K562 (cell line): ENCODE measurements around the gene MGAT1. TPM values are rescaled to one million over a fixed set of nuclear protein-coding genes. Genes with fewer than 3 reads are reported as not detected.
A peak's percentile ranks its signal among the peaks of the same experiment; 100 is the strongest.

Experiments used
- AFF1 ChIP-seq, 2 experiments: fragments of 450-650 bp; IDR thresholded peaks; 2 replicates each; pipeline ENCODE4 v1.6.1; 2018; ENCODE audit warnings: mild to moderate bottlenecking in 2 of 2, low read depth in 1 of 2; ENCODE audit not compliant: partially characterized antibody in 2 of 2
- CEBPG ChIP-seq, 3 experiments: fragments of 200-800 bp in 1 of 3; sonication (Bioruptor generic) in 1 of 3; sonication (generic) in 1 of 3; formaldehyde crosslinking in 1 of 3; IDR thresholded peaks in 2 of 3; conservative IDR thresholded peaks in 1 of 3; 2 replicates each; pipeline versions ENCODE4 v1.6.1 to v1.8.0; 2016 to 2022; ENCODE audit warnings: missing compliant biosample characterization in 2 of 3, missing genetic modification characterization in 2 of 3, mild to moderate bottlenecking in 1 of 3, missing genetic modification reagents in 1 of 3
- CHAMP1 ChIP-seq: fragments of 450-650 bp; IDR thresholded peaks from 2 replicates; pipeline ENCODE4 v1.6.1; 2016; ENCODE audit warnings: mild to moderate bottlenecking
- EP400 ChIP-seq: fragments of 450-650 bp; IDR thresholded peaks from 2 replicates; pipeline ENCODE4 v1.6.1; 2017; ENCODE audit warnings: antibody characterized with exemption, mild to moderate bottlenecking, moderate library complexity
- GATA2 ChIP-seq: sonication (generic); formaldehyde crosslinking; IDR thresholded peaks from 2 replicates; pipeline ENCODE4 v1.4.0; 2020; ENCODE audit warnings: mild to moderate bottlenecking, missing genetic modification reagents
- HES1 ChIP-seq: fragments of 450-650 bp; IDR thresholded peaks from 2 replicates; pipeline ENCODE4 v1.6.1; 2016; ENCODE audit warnings: low read depth, mild to moderate bottlenecking, moderate library complexity
- IRF9 ChIP-seq: fragments of 450-650 bp; IDR thresholded peaks from 2 replicates; pipeline ENCODE4 v1.6.1; 2016; ENCODE audit warnings: missing biosample characterization, missing genetic modification characterization
- KLF16 ChIP-seq: IDR thresholded peaks from 2 replicates; pipeline ENCODE4 v1.6.1; 2016; ENCODE audit warnings: antibody characterized with exemption
- MTA2 ChIP-seq: fragments of 450-650 bp; IDR thresholded peaks from 2 replicates; pipeline ENCODE4 v1.6.1; 2016; ENCODE audit warnings: low read depth
- NCOA1 ChIP-seq: fragments of 450-650 bp; IDR thresholded peaks from 2 replicates; pipeline ENCODE4 v1.6.1; 2016; ENCODE audit warnings: low read depth
- RAD51 ChIP-seq: fragments of 450-650 bp; IDR thresholded peaks from 2 replicates; pipeline ENCODE4 v1.7.1; 2016; ENCODE audit warnings: low read depth, mild to moderate bottlenecking, borderline replicate concordance
- RB1 ChIP-seq: fragments of 450-650 bp; IDR thresholded peaks from 2 replicates; pipeline ENCODE4 v1.6.1; 2017; ENCODE audit warnings: low read depth, mild to moderate bottlenecking
- SOX6 ChIP-seq: fragments of 450-650 bp; IDR thresholded peaks from 2 replicates; pipeline ENCODE4 v1.6.1; 2014; ENCODE audit warnings: mild to moderate bottlenecking
- SRF ChIP-seq, 2 experiments: fragments of 250-450, 450-650 bp in 1 of 2; sonication (Bioruptor Pico) in 1 of 2; sonication (generic) in 1 of 2; formaldehyde crosslinking; IDR thresholded peaks; 2 replicates each; pipeline versions ENCODE4 v1.5.0 to v1.5.1; 2020 to 2022; ENCODE audit warnings: mild to moderate bottlenecking in 1 of 2, missing genetic modification reagents in 1 of 2
- VEZF1 ChIP-seq: fragments of 200-800 bp; sonication (Bioruptor generic); IDR thresholded peaks from 2 replicates; pipeline ENCODE4 v1.6.1; 2017; ENCODE audit warnings: missing genetic modification characterization, missing compliant biosample characterization
- ZKSCAN8 ChIP-seq: fragments of 200-800 bp; sonication (Bioruptor generic); IDR thresholded peaks from 2 replicates; pipeline ENCODE4 v1.6.1; 2016; ENCODE audit warnings: missing genetic modification characterization, missing compliant biosample characterization
- ZNF175 ChIP-seq: fragments of 200-800 bp; sonication (Bioruptor generic); IDR thresholded peaks from 2 replicates; pipeline ENCODE4 v1.6.1; 2016; ENCODE audit warnings: low read depth, mild to moderate bottlenecking, missing genetic modification characterization, missing compliant biosample characterization
- ZNF24 ChIP-seq: fragments of 450-650 bp; IDR thresholded peaks from 2 replicates; pipeline ENCODE4 v1.6.1; 2016
- polyA plus RNA-seq, 8 experiments: library from polyadenylated mRNA; depleted of rRNA in 4 of 8; stranded (reverse) in 5 of 8; unstranded in 3 of 8; fragments of >200 nt; fragmentation: Nextera tagmentation in 2 of 8; fragmentation: Illumina TruSeq in 1 of 8; extraction: Ambion mirVana in 2 of 8; extraction: Trizol in 1 of 8; gene quantifications; 2 replicates each; pipeline versions ENCODE4 v1.2.1 to v1.2.3, GENCODE V29; 2011 to 2014; ENCODE audit warnings: inconsistent platforms in 1 of 8, missing spikeins in 1 of 8
- total RNA-seq, 7 experiments: library from RNA; depleted of rRNA in 6 of 7; stranded (reverse); fragments of >200 nt in 6 of 7; fragmentation: Illumina TruSeq in 2 of 7; extraction: Trizol in 2 of 7; gene quantifications; 2 replicates each; pipeline versions ENCODE4 v1.2.1 to v1.2.3, GENCODE V29; 2011 to 2021; ENCODE audit warnings: low replicate concordance in 1 of 7

MGAT1 gene
- total and polyA plus RNA-seq, 9 of the 15 experiments (the other 6 are each of a cell fraction or from before 2014, with no cell fraction given): 3.9 to 82.7 (median 44.5) TPM

- TF ChIP-seq AFF1 (IDR thresholded peaks at IDR 0.05; ENCODE audit: low read depth in 1 of 2, partially characterized antibody in 2 of 2) (peak in 1 of 2 experiments; percentile 65), SRF (CRISPR knock-in tag; IDR thresholded peaks at IDR 0.05) (peak in 1 of 2 experiments; percentile 82; a peak in 1 of 4 replicates), SOX6 (peak; percentile 96), IRF9 (tag) (peak; percentile 70; the same call in 1 of the 2 replicates), ZKSCAN8 (CRISPR knock-in tag) (0 out of 2 replicates have a peak, but pooled peaks have one; percentile 46), CEBPG (CRISPR knock-in tag; IDR thresholded peaks at IDR 0.05) (peak; percentile 72), CEBPG (tag; conservative IDR thresholded peaks at IDR 0.05 in 1 of 2, IDR thresholded peaks at IDR 0.05 in 1 of 2) (peak in 1 of 2 experiments; percentile 88; a peak in 2 of 4 replicates), MTA2 (peak; percentile 92), HES1 (peak; percentile 72), KLF16 (peak; percentile 90), ZNF175 (CRISPR knock-in tag) (0 out of 2 replicates have a peak, but pooled peaks have one; percentile 53), NCOA1 (peak; percentile 73; the same call in 1 of the 2 replicates), CHAMP1 (peak; percentile 69; the same call in 1 of the 2 replicates), ZNF24 (peak; percentile 71), VEZF1 (CRISPR knock-in tag) (peak; percentile 56), RAD51 (peak; percentile 14; the same call in 1 of the 2 replicates), RB1 (0 out of 2 replicates have a peak, but pooled peaks have one; percentile 30), EP400 (peak; percentile 23; the same call in 1 of the 2 replicates), GATA2 (CRISPR knock-in tag) (peak; percentile 85)
These were observed 20.7 kb downstream of the MGAT1 start (continued) for GRCh38 chr5:180781900-180782326.
